Measurements from ENCODE around the gene TRIM33. TPM values are rescaled to one million over a fixed set of nuclear protein-coding genes. Genes with fewer than 3 reads are reported as not detected.

Gene TRIM33
- total RNA-seq, 1 experiment from 2014 or later = 53.8 TPM

- no peak overlapping the region for H3K4ac ChIP-seq (ENCODE audit: low read depth, low read length)
- no peaks in the 10 kb centered on the region for H3K23me2 ChIP-seq (ENCODE audit: insufficient read length, low read depth, low read length, poor library complexity, severe bottlenecking)
- H3K4me2 ChIP-seq (ENCODE audit: insufficient read depth, insufficient read length, low read length) = no peak overlapping the region
- no peak for TF ChIP-seq CTCF (conservative IDR thresholded peaks at IDR 0.05)
- no peak overlapping the region for H4K91ac ChIP-seq (ENCODE audit: insufficient read length, low read depth, low read length)
- no peak overlapping the region for H3K18ac ChIP-seq (ENCODE audit: insufficient read length, low read depth, low read length)
- no peak overlapping the region for H3K9ac ChIP-seq (ENCODE audit: extremely low read depth, insufficient read length, low read length)
- no peak overlapping the region for H2BK5ac ChIP-seq (ENCODE audit: insufficient read length, low read length)
- no peaks in the 10 kb centered on the region for H3K27me3 ChIP-seq (ENCODE audit: insufficient read depth, low read length)
- H3K79me2 ChIP-seq (ENCODE audit: insufficient read depth, low read length) = no peaks in the 10 kb centered on the region
- H3K27ac ChIP-seq (ENCODE audit: insufficient read length, low read depth, low read length) = no peak overlapping the region
- H2BK12ac ChIP-seq (ENCODE audit: insufficient read length, low read depth, low read length) = no peak overlapping the region
- no peak overlapping the region for H4K8ac ChIP-seq (replicated peaks; ENCODE audit: insufficient read length, low read depth, low read length)
- peaks cover 2% of the 10 kb centered on the region; the same call in 1 of the 2 replicates for H3K4me1 ChIP-seq (ENCODE audit: insufficient read depth, low read length)
- H3K9me3 Mint-ChIP-seq = no peaks in the 10 kb centered on the region
- H3K9me3 ChIP-seq (ENCODE audit: control insufficient read depth, low read depth, low read length) = no peaks in the 10 kb centered on the region
- H2AK5ac ChIP-seq (ENCODE audit: insufficient read length, low read length) = no peak overlapping the region
- no peaks in the 10 kb centered on the region for H3K79me1 ChIP-seq (ENCODE audit: insufficient read depth, low read depth, low read length, poor library complexity, severe bottlenecking)
- H4K5ac ChIP-seq (ENCODE audit: insufficient read length, low read depth, low read length) = no peak overlapping the region
- H3K14ac ChIP-seq (ENCODE audit: insufficient read depth, low read length) = no peak overlapping the region
- H4K20me1 ChIP-seq (ENCODE audit: control insufficient read depth, insufficient read depth, insufficient read length) = no peaks in the 10 kb centered on the region
- no peak overlapping the region for H3K4me3 Mint-ChIP-seq
- peak overlapping the region; percentile 37 for H2AFZ ChIP-seq (ENCODE audit: low read length)
- H3K27me3 Mint-ChIP-seq (ENCODE audit: low read depth) = no peaks in the 10 kb centered on the region; the same call in none of the 2 replicates
- H3K23ac ChIP-seq (ENCODE audit: insufficient read length, low read depth, low read length) = no peak overlapping the region
- peaks cover 13 to 14% of the 10 kb centered on the region in 2 experiments for H3K4me1 Mint-ChIP-seq
- H3K27ac Mint-ChIP-seq = peak overlapping the region in 2 of 3 experiments; percentile 9 to 94; a peak in 4 of 7 replicates
- H3T11ph ChIP-seq (ENCODE audit: low read length) = no peak overlapping the region
- H2BK15ac ChIP-seq (ENCODE audit: low read depth, low read length) = no peak overlapping the region
- H3K36me3 Mint-ChIP-seq (ENCODE audit: insufficient read depth in 1 of 3, low read depth in 3 of 3) = no peaks in the 10 kb centered on the region
- WGBS (ENCODE audit: extremely low coverage, insufficient read length, low lambda C conversion rate) = no CpG with 5 or more reads among the region's 6 CpGs
- H2BK120ac ChIP-seq (ENCODE audit: low read depth, low read length, poor library complexity, severe bottlenecking) = no peak overlapping the region
- no peak overlapping the region for H2BK20ac ChIP-seq (ENCODE audit: low read depth, low read length, poor library complexity, severe bottlenecking)
- no peak overlapping the region for H3K56ac ChIP-seq (ENCODE audit: insufficient read length, low read depth, low read length)
- DNase-seq = no peak
Observed at GRCh38 chr1:114352797-114353196, 158.2 kb downstream of the TRIM33 start.

Measured in H9 (cell line).